Gastroesophageal sphincter (tissue), 3 donors: ENCODE measurements around the gene PLGRKT.

Experiments
- POLR2A ChIP-seq, 2 donors: fragments of 450-650 bp; IDR thresholded peaks; one replicate each; pipeline ENCODE4 v1.6.1; 2017; ENCODE audit warnings: antibody characterized with exemption in 2 of 2, mild to moderate bottlenecking in 2 of 2, moderate library complexity in 1 of 2
- POLR2AphosphoS5 ChIP-seq: sonication (generic); formaldehyde crosslinking; IDR thresholded peaks from one replicate; pipeline ENCODE4 v1.6.1; 2017; ENCODE audit warnings: antibody characterized with exemption
- TF ChIP-seq, protein P1 (sequence below), 4 experiments: fragments of 200-600 bp in 2 of 4; fragments of 450-650 bp in 2 of 4; sonication (generic) in 1 of 4; IDR thresholded peaks; one replicate each; pipeline ENCODE4 v1.5.1; 2017 to 2019; ENCODE audit warnings: antibody characterized with exemption in 4 of 4, mild to moderate bottlenecking in 2 of 4, moderate library complexity in 2 of 4

DNA sequence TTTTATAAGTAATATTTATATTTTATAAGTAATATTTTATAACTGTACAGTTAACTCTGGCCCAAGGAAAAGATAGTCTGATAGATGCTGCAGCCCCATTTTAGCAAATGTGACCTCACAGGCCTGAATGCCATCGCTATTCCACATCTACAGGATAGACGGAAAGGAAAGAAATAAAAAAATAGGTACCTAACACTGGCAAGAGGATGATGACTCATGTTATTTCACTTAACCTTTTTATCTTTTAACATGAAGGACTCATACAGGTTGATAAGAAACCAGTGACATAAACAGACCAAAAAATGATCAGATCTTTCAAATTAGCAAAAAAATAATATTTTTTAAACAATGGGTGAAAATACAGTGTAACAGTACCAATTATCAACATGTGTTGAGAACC is 15.3 kb upstream of the PLGRKT start:
- TF ChIP-seq, protein P1, sequence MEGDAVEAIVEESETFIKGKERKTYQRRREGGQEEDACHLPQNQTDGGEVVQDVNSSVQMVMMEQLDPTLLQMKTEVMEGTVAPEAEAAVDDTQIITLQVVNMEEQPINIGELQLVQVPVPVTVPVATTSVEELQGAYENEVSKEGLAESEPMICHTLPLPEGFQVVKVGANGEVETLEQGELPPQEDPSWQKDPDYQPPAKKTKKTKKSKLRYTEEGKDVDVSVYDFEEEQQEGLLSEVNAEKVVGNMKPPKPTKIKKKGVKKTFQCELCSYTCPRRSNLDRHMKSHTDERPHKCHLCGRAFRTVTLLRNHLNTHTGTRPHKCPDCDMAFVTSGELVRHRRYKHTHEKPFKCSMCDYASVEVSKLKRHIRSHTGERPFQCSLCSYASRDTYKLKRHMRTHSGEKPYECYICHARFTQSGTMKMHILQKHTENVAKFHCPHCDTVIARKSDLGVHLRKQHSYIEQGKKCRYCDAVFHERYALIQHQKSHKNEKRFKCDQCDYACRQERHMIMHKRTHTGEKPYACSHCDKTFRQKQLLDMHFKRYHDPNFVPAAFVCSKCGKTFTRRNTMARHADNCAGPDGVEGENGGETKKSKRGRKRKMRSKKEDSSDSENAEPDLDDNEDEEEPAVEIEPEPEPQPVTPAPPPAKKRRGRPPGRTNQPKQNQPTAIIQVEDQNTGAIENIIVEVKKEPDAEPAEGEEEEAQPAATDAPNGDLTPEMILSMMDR (IDR thresholded peaks at IDR 0.05): no peak
- TF ChIP-seq POLR2AphosphoS5 (no peak), POLR2A (IDR thresholded peaks at IDR 0.05) (no peak)
